ENCODE data around the gene LNX1.

DNA sequence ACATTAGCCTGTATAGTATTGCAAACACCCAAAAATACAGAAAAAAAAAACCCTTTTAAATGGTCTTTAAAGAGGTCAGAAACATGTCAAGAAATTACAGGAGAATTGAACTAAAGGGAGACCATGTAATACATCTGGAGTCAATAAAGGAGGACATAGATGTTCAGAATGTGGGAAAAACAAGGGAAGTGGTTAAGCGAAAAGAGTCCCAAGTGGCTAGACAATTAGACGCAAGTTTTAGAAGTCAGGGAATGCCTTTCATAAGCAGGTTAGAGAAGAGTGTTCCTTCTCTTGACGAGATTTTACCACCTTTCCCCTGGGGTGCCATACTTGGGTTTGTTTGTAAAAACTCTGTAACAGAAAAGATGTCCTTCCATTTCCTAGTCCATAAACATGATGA is 7.8 kb downstream of the LNX1 start:
- TF ChIP-seq CTCF (IDR thresholded peaks at IDR 0.05 in 2 of 3, conservative IDR thresholded peaks at IDR 0.05 in 1 of 3; ENCODE audit: control insufficient read depth in 2 of 3, extremely low read depth in 1 of 3, insufficient read depth in 1 of 3, low read depth in 3 of 3, low read length in 3 of 3) (no peak), ZZZ3 (IDR thresholded peaks at IDR 0.05; ENCODE audit: control insufficient read depth, insufficient read length, low read depth) (no peak)

Measured in GM12878 (cell line).